ENCODE data around the gene COL5A1.

GRCh38 chr9:134725605-134725940 lies 84.0 kb downstream of the COL5A1 start:
- TF ChIP-seq, protein P1, sequence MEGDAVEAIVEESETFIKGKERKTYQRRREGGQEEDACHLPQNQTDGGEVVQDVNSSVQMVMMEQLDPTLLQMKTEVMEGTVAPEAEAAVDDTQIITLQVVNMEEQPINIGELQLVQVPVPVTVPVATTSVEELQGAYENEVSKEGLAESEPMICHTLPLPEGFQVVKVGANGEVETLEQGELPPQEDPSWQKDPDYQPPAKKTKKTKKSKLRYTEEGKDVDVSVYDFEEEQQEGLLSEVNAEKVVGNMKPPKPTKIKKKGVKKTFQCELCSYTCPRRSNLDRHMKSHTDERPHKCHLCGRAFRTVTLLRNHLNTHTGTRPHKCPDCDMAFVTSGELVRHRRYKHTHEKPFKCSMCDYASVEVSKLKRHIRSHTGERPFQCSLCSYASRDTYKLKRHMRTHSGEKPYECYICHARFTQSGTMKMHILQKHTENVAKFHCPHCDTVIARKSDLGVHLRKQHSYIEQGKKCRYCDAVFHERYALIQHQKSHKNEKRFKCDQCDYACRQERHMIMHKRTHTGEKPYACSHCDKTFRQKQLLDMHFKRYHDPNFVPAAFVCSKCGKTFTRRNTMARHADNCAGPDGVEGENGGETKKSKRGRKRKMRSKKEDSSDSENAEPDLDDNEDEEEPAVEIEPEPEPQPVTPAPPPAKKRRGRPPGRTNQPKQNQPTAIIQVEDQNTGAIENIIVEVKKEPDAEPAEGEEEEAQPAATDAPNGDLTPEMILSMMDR (IDR thresholded peaks at IDR 0.05) = no peak
- no peak for TF ChIP-seq POLR2A (IDR thresholded peaks at IDR 0.05)
